DMS53 treated with DMSO at 0.1 percent for 48 hours (cell line): Measurements from ENCODE around the gene CGNL1.

Experiments used
- DNase-seq: peaks from one replicate; lab custom pipeline; 2025; ENCODE audit not compliant: unreplicated experiment; lab: John Stamatoyannopoulos, UW

The CGNL1 gene, protein sequence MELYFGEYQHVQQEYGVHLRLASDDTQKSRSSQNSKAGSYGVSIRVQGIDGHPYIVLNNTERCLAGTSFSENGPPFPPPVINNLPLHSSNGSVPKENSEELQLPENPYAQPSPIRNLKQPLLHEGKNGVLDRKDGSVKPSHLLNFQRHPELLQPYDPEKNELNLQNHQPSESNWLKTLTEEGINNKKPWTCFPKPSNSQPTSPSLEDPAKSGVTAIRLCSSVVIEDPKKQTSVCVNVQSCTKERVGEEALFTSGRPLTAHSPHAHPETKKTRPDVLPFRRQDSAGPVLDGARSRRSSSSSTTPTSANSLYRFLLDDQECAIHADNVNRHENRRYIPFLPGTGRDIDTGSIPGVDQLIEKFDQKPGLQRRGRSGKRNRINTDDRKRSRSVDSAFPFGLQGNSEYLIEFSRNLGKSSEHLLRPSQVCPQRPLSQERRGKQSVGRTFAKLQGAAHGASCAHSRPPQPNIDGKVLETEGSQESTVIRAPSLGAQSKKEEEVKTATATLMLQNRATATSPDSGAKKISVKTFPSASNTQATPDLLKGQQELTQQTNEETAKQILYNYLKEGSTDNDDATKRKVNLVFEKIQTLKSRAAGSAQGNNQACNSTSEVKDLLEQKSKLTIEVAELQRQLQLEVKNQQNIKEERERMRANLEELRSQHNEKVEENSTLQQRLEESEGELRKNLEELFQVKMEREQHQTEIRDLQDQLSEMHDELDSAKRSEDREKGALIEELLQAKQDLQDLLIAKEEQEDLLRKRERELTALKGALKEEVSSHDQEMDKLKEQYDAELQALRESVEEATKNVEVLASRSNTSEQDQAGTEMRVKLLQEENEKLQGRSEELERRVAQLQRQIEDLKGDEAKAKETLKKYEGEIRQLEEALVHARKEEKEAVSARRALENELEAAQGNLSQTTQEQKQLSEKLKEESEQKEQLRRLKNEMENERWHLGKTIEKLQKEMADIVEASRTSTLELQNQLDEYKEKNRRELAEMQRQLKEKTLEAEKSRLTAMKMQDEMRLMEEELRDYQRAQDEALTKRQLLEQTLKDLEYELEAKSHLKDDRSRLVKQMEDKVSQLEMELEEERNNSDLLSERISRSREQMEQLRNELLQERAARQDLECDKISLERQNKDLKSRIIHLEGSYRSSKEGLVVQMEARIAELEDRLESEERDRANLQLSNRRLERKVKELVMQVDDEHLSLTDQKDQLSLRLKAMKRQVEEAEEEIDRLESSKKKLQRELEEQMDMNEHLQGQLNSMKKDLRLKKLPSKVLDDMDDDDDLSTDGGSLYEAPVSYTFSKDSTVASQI

DNA sequence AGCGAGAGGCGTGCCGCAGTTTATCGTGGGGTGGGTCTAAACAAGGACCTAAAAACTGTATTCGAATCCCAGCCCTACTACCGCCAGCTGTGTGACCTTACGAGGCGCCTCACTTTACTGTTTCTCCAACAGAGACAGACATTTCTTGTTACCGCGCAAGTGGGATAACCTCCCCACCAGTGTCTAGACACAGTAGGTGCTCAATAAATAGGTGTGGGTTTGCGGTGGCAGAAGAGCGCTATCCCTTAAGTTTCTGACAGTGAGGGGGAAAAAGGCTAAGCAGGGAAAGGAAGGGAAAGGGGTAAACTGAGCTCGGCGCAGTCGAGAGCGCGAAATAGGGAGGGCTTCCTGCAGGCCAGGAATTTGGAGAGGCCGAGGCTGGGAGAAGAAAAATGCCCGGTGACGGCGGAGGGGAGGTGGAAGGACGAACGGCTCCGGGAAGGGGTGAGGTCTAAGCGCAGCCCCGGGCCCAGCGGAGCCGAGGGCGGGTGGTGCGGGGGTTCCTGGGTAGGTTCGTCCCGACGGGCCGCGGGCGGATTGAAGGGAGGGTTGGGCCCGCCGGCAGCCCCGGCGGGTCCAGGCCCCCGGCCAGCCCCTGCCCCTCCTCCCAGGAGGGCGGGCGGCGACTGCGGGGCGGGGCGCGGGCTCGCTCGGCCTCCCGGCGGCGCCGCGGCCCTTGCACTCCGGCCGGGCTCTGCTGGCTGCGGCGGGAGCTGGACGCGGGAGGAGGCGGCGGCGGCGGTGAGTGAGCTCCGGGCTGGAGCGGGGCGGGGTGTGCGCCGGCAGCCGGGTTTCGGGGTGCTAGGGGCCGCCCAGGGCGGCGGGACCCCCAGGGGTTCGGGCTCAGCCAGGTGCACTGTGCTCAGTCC, at the start of gene CGNL1:
Gene CGNL1 (plus strand): TSS at position 679 of the 869 bp plus-strand sequence. CDS start 61,495 bp downstream, outside the sequence.
- DNase-seq, result no peak

DNA sequence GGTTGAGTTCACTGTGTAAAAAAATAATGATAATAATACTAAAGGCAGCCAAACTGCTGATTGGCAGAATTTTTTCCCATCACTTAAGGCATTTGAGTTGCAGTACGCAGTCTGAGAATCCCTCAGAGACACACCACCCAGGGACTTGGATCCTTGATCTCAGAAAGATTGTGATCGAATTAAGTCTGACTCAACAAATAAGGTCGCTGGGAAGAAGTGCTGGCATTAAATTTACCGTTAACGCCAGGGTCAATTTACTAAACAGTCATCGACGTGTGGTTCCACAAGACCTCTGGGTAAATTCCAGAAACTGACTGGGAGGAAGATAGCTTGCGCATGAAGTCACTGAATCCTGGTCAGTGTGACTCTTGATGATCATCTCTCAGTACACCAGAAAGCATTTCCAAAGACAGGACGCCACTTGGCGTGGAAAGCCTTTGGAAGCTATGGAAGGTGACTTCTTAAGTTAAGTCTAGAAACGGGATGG, 48.3 kb upstream of the CGNL1 start:
- DNase-seq, result no peak

DNA sequence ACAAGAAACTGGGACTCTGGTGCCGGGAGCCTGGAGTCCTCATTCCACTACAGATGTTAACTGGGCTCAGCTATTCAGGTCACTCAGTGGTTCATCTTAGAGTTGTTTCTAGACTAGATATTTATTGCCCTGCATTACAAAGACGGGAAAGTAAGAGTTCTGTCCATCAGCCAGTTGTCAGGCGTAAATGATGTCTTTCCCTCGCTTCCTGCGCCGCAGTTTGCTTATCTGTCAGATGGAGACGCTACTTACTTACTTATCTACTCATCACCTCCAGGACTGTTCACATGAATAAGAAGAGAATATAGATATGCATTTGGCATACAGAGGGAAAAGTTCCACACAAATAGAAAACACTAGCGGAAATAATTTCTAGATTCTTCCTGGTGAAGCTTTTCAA, 47.8 kb upstream of the CGNL1 start:
- no peak for DNase-seq

DNA sequence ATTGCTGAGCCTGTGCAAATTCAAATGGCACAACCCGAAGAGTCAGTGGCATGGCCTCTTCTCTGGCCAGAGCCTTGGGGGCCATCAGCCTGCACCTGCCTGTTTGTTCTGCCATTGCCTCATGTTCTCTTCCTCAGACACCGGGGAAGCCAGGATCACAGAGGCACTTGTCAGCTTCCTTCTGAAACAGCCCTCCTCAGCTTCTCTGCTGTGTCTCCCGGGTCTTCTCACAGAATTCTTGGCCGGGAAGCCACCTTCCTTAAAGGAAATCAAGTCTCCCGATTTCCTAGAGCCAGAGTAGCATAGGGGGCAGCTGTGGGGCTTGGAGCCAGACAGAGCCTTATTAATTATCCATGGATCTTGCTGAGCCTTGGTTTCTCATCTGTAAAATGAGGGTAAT, 47.4 kb upstream of the CGNL1 start:
- no peak for DNase-seq

DNA sequence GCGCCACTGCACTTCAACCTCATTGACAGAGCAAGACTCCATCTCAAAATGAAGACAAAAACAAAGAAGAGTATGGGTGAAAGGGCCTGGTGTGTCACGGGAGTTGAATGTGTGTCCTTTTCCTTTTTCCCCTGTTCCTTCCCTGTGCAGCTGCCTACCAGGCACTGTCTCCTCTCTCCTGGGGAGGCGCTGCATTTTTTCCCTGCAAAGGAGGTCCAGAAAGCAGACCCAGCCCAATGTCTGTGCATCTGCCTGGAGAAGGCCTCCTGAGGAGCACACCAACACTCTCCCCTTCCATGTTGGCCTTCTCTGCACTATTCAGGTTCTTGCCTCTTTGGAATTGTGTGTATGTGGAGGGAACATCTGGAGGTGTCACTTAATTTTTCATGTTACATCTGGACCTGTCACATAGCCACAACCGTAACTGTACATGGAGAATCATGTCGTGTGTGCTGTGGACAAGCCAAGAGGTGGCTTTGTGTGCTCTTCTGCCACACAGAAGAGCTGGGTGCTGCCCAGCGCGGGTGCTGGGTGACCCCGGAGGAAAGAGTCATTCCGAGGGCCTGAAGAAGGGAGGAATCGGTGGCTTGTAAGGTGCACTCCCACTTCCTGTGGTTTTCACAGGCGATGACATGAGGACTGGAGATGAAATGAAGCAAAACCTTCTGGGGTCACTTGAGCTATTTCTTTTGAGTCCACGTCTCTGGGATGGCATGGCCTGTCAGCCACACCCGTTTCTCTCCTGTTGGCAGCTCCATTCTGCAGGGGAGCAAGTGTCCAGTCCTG, 46.5 kb upstream of the CGNL1 start:
- no peak for DNase-seq

DNA sequence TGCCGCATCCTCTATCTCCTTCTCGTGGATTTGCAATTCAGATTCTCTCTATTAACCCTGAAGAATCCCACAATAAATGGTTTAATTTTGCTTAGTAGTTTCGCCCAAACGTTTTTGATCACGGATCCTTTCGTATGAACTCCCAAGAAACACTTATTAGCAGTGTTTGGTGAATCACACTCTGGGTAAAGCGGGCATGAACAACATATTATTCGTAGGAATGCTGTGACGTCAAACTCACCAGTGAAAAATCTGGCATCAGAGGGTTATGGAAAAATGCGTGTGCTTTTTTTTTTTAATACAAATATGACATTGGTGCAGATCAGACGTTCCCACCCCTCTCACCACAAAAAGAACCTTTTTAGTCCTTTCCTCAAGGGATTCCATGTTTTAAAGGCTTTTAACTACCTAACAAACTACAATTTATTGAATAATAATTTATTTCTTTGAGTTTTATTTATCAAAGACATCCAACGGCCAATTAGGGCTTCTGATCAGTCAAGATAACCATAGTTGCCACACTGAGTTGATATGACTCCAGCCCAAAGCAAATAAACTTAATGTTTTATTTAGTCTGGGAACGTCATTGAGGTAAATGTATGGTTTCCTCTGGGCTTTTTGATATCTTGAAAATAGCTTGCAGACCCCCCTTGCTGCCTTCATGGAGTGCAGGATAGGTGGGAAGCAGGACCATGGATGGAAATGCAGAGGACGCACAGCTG, 45.5 kb upstream of the CGNL1 start:
- DNase-seq, result no peak

DNA sequence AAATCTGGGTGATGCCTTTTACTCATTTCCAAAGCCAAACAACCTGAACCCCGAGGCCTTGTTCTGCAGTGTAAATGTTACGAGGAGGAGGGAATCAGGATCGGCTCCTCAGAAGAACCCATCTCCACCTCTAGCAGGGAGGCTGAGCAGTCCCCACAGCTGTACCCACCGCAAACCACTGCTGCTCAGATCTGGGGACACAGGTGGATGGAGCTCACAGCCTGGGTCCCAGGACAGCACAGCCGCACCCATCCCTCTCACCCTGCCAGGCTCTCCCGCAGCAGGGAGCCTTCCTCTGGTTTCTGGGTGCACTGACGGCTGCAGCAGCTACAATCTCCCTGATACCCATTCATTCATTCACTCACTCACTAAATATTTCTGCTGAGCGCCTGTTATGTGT, 44.0 kb upstream of the CGNL1 start:
- DNase-seq, result no peak

DNA sequence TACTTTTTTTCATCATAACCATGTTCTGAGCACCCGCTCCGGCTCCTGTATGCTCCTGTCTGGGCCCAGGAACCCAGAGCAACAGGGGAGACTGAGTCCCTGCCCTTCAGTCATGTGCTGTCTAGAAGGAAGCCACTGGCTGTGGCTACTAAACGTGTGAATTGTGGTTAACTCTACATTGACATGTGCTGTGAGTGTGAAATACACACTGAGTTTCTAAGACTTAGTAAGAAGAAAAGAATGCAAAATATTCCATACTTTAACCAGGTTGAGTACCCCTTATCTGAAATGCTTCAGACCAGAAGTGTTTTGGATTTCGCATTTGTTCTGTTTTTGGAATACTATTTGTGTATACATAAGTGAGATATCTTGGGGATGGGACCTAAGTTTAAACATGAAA, 42.8 kb upstream of the CGNL1 start:
- no peak for DNase-seq

DNA sequence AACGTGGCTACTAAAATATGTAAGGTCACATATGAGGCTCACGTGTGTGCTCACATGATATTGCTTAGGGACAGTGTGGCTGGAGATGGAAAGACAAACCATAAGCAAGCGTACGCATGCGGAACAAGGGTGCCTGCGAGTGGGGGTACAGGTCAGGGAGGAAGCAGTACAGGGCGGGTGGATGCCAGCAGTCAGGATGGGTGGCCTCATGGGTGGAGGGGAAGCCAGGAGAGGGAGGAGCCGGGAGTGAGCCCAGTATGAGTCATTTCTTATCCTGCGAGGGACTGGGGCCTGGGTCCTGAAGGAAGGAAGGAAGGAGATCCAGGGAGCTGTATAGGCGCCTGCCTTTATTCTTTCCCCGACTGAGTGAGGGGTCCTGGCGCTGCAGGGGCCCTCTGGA, 42.0 kb upstream of the CGNL1 start:
- DNase-seq, result no peak

DNA sequence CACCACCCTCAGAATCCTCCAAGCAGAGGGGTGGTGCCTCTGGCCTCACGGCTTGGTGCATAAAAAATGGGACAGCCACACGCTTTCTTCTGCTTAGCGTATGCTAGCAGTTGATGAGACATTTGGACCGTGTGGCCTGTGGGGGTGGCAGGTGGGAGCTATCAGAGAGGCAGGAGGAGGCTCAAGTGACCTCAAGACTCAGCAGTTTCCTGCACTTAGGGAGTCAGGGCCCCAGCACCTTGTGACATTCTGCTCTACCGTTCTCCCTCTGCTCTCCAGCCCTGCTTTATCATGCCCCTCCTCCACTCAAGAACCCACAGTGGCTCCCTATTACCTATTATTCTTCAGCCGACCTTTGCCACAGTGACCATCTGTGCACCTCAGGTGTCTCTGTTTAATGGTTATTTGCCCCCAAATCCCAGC, 41.0 kb upstream of the CGNL1 start:
- no peak for DNase-seq

DNA sequence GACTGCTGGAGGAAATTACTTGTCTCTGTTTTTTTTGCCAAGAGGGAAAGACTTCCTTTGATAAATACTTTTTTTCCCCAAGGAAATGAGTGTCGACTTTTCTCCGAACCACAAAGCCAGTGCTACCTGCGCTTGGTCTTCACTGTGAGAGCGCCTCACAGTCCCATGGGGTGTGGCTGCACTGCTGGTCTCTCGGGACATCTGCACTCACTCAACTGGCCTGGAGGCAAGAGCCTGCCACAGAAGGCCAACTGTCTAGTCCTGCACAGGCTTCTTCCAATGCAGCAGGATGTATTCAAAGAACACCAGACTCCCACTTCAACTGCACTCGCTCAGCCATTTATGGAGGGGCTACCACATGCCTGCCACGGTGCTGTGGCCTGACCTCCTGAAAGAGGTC, 40.6 kb upstream of the CGNL1 start:
- no peak for DNase-seq

DNA sequence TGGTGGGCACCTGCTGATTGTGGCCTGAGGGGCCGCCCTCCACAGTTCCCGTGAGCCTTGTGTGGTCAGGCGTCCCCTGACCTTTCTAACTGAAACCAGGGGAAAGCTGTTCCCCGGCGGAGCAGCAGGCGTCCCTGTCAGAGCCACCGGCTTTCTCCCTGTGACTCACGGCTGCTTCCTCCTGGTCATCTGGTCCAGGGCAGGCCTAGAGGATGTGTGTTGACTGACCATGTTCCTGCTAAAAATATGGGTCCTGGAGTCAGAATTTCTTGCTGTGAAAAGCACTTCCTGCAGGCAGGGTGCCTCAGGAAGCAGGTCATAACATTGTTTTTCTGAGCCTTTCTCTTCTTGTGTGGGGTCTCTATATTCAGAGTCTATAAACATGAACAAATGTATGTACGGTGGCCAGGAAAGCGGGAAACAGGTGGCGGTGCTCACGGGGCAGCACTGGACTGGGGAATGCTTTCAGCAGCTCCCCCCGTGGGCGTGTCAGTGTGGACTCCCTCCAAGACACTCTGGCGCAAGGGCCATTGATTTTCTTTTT, 38.4 kb upstream of the CGNL1 start:
- no peak for DNase-seq

DNA sequence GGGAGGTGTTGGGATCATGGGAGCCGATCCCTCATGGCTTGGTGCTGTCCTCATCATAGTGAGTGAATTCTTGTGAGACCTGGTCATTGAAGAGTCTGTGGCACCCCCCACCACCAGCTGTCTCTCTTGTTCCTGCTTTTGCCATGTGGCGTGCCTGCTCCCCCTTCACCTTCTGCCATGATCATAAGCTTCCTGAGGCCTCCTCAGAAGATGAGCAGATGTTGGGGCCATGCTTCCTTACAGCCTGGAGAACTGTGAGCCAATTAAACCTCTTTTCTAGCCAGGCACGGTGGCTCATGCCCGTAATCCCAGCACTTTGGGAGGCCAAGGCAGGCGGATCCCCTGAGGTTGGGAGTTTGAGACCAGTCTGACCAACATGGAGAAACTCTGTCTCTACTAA, 37.0 kb upstream of the CGNL1 start:
- no peak for DNase-seq

DNA sequence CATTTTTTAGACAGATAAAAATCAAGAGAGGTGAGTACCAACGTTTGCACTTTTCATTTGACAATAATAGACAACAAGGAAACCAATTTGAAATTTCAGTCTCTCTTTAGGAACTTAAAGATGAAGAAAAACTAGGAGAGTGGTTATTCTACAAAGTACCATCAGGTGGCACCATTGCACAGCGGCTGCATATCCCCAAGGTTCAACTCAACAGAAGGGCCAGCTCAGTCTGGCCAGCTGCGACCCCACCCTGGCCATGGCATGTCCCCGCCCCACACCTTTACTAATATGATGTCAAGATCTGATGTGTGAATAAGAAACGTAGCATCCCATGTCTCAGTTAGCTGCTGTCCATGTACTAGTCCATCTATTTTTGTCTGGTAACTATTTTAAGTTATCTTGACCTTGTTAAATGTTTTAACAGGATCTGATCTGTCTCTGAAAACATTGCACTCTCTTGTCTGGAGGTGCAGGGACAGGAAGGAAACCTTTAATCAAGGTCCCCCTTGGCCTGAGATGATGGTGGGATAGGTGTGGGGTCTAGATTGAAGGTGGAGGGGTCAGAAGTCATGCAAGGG, 35.5 kb upstream of the CGNL1 start:
- DNase-seq, result peak; percentile 52

DNA sequence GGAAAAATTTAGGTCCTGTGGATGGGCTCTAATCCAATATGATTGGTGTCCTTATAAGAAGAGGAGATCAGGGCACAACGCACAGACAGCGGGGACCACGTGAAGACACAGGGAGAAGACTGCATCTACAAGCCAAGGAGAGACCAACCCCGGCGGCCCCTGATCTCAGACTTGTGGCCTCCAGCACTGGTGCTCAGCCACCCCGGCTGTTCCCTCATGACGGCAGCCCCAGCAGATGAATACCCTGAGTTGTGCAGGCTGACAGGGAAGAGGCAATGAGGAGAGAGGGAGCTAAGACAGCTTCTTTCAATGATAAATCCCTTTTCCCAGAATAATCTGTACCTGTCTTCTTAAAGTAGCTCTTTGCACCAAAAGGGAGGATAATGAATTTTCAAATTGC, 33.3 kb upstream of the CGNL1 start:
- no peak for DNase-seq

DNA sequence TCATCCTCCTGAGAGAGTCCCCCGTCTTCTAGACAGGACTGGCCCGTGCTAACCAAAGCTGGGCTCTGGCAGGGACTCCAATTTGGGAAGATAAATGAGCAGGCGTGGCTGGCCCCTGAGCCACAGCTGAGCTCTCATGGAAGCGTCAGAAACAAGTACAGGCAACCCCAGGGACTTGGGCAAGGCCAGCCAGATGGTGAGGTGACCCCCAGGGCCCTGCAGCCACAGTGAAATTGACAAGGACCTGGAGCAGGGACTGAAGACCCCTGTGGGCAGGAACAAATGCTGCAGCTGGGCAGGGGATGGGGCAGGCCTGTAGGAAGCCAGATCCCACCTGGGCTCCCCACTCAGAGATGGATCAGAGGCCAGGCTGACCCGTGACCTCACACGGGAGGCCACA, 32.8 kb upstream of the CGNL1 start:
- no peak for DNase-seq

DNA sequence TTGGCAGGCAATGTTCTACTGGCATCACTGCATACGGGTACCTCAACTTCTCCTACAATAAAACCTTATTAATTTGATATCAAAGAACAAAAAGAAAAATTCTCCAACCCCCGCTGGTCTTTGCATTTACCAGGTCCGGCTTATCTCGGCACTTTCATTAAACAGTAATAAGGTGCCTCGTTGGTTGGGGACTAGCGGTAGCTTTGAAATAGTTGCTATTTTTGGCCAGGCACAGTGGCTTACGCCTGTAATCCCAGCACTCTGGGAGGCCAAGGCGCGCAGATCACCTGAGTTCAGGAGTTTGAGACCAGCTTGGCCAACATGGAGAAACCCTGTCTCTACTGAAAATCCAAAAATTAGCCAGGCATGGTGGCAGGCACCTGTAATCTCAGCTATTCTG, 32.0 kb upstream of the CGNL1 start:
- no peak for DNase-seq

DNA sequence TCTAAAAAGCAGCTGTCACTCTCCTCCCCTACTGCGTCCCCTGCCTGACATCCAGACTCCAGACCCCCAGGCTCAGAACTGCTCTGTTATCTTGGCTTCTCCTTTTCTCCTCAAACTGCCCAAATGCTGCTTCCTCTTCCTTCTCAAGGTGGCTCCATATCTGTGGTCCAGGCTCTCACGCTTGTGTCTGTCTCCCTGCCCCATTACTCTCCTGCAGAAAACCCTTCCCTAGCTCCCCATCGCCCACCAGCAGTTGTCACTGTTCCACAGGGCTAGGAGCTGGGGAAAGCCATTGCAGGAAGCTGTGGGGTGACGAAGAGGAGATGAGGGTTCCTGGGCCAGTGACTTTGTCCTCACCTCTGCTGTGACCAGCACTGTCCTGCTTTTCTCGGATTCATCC, 30.7 kb upstream of the CGNL1 start:
- DNase-seq, result no peak
